Coronary artery (tissue), 2 donors: ENCODE data around the gene CPNE8.

ENCODE experiments used
- DNase-seq: peaks from one replicate; pipeline ENCODE4 v3.0.0-alpha.2; 2017; ENCODE audit warnings: low spot score
- H3K27ac ChIP-seq, 2 donors: fragments of 200-600 bp; sonication (generic); one replicate each; pipeline ENCODE4 v1.5.1; 2016 to 2019
- H3K4me3 ChIP-seq: fragments of 200-600 bp; sonication (generic); 2 replicates; pipeline ENCODE4 v1.5.1; 2016; ENCODE audit warnings: mild to moderate bottlenecking, moderate library complexity
- CTCF ChIP-seq: fragments of 200-600 bp; sonication (generic); IDR thresholded peaks from one replicate; pipeline ENCODE4 v1.5.1; 2019; ENCODE audit warnings: antibody characterized with exemption

The CPNE8 gene

GRCh38 chr12:38811814-38812356 lies 93.5 kb downstream of the CPNE8 start:
- Histone ChIP-seq H3K4me3 (no peak overlapping the region), H3K27ac (no peak overlapping the region)
- TF ChIP-seq CTCF: no peak
- no peak for DNase-seq

- DNase-seq: no peak
- TF ChIP-seq CTCF: no peak
Observed at GRCh38 chr12:38809832-38810231, 95.6 kb downstream of the CPNE8 start.

DNA sequence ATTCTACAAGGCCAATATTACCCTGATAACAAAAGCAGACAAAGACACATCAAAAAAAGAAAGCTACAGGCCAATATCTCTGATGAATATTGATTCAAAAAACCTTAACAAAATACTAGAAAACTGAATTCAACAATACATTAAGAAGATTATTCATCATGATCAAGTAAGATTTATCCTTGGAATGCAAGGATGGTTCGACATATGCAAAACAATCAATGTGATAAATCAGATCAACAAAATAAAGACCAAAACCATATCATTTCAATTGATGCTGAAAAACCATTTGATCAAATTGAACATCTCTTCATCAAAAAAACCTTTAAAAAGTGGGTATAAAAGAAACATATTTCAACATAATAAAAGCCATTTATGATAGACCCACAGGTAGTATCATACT lies 117.3 kb downstream of the CPNE8 start:
- Histone ChIP-seq H3K27ac (no peak overlapping the region), H3K4me3 (no peak overlapping the region)
- no peak for DNase-seq
- no peak for TF ChIP-seq CTCF

More at GRCh38 chr12:38809832-38810231, 95.6 kb downstream of the CPNE8 start:
- H3K27ac ChIP-seq: no peak overlapping the region
- no peak overlapping the region for H3K4me3 ChIP-seq

DNA sequence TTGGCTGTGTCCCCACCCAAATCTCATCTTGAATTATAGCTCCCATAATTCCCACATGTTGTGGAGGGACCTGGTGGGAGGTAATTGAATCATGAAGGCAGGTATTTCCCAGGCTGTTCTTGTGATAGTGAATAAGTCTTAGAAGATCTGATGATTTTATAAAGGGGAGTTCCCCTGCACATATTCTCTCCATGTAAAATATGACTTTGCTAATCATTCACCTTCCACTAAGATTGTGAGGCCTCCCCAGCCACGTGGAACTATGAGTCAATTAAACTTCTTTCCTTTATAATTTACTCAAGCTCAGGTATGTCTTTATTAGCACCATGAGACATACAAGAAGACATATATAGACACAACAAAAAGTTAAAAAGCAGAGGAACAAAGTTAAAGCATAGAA lies 120.0 kb downstream of the CPNE8 start:
- no peak for TF ChIP-seq CTCF
- H3K27ac ChIP-seq: no peak overlapping the region
- H3K4me3 ChIP-seq: no peak overlapping the region
- DNase-seq: no peak

DNA sequence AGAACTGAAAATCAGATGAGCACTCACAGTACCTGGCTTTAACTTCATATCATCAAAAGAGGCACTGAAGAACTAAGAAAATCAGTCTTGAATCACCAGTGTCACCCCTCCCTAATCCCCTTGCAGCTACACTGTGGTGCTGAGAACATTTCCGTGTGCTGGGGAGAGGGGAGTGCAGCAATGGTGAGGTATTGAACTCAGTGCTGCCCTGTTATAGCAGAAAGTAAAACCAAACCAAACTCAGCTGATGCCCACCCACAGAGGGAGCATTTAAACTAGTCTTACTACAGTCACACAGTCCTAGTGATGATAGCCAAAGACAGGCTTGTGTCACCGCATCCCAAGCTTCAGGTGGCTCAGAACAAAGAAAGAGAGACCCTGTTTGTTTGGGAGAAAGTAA lies 122.1 kb downstream of the CPNE8 start:
- H3K27ac ChIP-seq: no peak overlapping the region

GRCh38 chr12:38782359-38782758 lies 123.0 kb downstream of the CPNE8 start:
- no peak for DNase-seq
- Histone ChIP-seq H3K4me3 (no peak overlapping the region), H3K27ac (no peak overlapping the region)
- no peak for TF ChIP-seq CTCF

More for the DNA sequence above, 122.1 kb downstream of the CPNE8 start:
- no peak for TF ChIP-seq CTCF
- H3K4me3 ChIP-seq: no peak overlapping the region
- no peak for DNase-seq

GRCh38 chr12:38776647-38777046 lies 128.7 kb downstream of the CPNE8 start:
- Histone ChIP-seq H3K27ac (no peak overlapping the region), H3K4me3 (no peak overlapping the region)
- DNase-seq: no peak
- no peak for TF ChIP-seq CTCF
